HG03095 (cell line): ENCODE data around the gene C1orf74.
"Not testable (repeated sequence)": the region's sequence is repeated elsewhere in the genome, so short reads cannot be mapped to it uniquely, and the experiment has no call there.

Experiments
- ATAC-seq: cut with Tn5 transposase; IDR thresholded peaks from one replicate; pipeline ENCODE4 v1.9.1; 2021; ENCODE audit warnings: moderate library complexity; ENCODE audit not compliant: unreplicated experiment

C1orf74 gene

GRCh38 chr1:209805875-209806760 is 21.8 kb upstream of the C1orf74 start, which contains the start of gene IRF6:
Gene IRF6 (minus strand): TSS chr1:209806142. CDS start chr1:209801413, 4,729 bp downstream.
- peak; percentile 96 for ATAC-seq

GRCh38 chr1:209805341-209805781 is 21.0 kb upstream of the C1orf74 start:
- no peak for ATAC-seq

DNA sequence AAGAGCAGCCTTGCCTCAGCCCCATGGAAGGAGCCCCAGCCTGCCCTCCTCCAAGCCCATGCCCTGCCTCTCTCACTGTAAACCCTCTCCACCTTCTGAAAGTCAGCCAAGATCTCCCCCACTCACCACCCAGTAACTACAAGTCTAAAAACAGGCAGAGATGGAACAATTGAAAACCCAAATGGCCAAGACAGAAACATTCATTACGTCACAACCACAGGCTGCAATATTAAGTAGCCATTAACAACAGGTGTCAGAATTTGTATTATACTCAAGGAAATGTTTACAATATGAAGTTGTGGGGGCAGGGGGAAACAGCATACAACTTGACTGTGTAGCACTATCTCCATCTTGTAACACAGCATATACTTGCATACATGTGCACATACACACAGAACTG is 19.2 kb upstream of the C1orf74 start:
- no peak for ATAC-seq

GRCh38 chr1:209802780-209803152 is 18.4 kb upstream of the C1orf74 start:
- ATAC-seq, result no peak

- no peak for ATAC-seq
These were observed 17.9 kb upstream of the C1orf74 start for GRCh38 chr1:209802117-209802779.

DNA sequence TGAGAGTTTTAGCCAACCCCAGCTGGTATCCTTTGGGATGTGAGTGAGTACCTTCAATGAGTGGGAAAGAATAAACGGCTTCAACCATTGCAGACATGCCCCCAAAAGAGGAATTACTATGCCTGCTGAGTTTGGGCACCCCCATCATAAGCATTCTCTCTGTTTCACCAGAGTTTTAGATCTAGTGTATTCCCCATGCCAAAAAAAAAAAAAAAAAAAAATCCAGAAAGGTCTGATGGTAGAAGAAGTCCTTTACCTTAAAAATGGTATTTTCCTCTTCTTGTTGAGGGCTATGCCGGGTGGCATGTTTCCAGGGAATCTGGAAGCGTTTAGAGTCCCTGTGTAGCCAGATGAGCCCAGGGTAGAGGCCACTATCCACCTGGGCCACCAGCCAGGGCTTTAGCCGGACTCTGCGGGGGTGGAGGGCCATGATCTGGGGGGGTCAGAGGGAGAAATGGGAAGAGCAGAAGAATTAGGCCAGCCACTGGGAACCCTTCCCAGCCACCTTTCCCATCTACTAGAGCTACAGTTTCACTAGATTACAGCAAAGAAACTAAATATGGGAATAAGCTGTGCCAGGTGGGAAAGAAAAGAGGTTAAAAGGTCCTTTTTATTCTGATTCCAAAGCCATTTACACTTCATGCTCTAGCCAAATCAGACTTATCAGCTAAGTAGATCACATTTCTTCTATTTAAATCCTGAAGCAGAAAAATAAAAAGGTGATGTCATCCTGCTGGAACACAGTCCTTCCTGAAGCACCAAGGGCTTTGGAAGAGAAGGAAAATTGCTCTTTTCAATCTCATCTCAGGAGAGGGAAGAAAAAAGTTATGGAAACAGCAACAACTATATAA is 16.9 kb upstream of the C1orf74 start:
- ATAC-seq, result no peak

DNA sequence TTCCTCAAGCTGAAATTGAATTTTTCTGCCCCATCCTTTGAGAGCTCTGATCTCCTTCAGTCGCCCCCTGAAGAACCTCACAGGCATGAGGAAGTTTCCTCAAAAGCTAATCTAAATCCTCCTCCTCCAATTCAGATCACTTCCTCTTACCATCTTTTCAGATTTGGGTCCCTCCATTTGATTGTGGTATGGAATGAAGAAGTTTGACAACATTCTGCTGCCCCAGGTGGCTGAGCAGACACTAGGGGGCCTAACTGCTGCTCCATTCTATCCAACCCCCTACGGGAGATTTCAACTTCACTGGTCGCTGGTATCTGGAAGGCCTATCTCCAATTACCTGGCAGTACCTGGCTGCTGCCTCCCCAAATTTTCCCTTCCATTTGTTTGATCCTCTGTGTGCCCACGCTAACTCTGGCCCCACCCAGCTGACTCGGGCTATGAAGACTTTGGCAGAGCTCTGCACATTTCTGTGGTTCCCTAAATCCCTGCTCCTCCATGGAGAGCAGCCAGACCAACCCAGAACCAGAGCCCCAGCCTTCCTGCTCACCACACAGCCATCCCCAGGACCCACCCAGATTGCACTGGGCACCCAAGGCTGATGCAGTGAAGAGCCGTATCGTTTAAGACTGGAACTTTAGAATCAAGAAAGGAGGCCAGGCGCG is 13.8 kb upstream of the C1orf74 start:
- no peak for ATAC-seq

DNA sequence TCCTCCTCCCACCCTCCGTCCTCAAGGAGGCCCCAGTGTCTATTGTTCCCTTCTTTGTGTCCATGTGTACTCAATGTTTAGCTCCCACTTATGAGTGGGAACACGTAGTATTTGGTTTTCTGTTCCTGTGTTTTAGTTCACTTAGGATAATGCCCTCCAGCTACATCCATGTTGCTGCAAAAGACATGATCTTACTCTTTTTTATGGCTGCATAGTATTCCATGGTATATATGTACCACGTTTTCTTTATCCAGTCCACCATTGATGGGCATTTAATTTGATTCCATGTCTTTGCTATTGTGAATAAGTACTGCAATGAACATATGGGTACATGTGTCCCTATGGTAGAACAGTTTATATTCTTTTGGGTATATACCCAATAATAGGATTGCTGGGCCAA is 9.4 kb upstream of the C1orf74 start:
- ATAC-seq, result not testable (repeated sequence)

DNA sequence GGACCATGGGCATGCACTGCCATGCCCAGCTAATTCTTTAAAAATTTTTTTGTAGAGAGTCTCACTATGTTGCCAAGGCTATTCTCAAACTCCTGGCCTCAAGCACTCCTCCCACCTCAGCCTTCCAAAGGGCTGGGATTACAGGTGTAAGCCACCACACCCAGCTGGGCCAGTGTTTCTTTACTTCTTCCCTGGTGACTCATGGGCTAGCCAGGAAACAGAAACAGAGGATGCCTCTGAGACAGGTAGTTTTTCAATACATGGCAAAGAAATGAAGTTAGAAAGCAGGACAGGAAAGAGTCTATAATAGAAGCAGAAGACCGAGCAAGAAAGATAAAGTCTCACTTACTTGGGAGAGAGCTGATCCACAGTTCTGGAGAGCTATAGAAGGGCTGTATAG is 7.6 kb upstream of the C1orf74 start:
- no peak for ATAC-seq

- ATAC-seq, result no peak
These were observed 6.2 kb upstream of the C1orf74 start for GRCh38 chr1:209790286-209791193.

GRCh38 chr1:209789245-209789644 is 4.9 kb upstream of the C1orf74 start:
- no peak for ATAC-seq

DNA sequence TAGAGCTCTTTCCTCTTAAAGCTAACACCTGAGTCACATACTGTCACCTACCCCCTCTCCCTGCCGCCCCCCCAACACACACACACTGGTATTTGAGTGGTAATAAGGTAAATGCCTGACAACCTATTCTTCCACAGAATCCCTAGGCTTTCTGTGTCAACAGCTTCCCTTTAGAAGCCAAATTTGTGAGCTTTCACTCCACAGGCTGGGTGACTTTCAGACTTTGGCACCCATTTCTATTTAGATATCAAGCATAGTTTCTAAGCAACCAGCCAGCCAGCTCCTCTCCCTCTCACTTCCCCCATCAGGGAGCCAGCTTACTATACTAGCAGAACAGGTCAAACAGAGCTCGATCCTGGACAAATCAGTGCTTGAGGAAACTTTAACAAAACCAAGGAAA is 3.2 kb upstream of the C1orf74 start:
- no peak for ATAC-seq

DNA sequence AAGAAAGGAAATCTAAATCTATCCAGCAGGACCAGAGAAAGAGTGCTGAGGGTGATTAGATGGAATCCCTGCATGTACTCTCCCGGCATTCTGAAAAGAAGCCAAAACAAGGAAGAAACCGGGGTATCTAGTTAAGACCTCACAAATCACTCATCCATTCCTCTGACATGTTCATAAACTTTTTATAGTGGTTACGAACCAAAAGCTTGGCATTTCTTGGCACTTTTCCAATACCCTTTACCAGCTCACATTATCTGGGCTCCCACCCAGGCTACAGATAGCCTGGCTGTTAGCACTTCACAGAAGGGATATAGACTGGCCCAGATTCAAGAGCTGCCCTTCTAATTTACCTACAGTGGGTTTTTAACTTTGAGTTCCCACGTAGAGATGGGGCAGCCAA is 1.8 kb upstream of the C1orf74 start:
- no peak for ATAC-seq

DNA sequence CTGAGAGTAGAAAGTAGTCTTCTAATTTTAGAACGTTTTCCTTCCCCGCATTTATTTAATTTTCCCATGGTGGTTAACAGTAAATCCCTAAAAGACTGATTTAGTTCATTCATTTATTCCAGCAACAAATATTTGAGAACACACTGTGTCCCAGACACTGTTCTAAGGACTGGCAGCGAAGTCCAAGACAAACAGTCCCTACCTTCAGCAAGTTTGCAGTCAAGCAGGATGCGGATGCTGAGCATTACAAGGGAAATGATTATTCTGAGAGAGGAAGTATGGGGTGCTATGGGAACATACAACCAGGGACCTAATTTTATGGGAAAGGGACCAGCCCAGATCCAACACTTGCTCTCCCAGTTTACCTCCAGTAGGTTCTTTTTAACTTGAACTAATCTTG is 1.2 kb upstream of the C1orf74 start:
- ATAC-seq, result no peak

DNA sequence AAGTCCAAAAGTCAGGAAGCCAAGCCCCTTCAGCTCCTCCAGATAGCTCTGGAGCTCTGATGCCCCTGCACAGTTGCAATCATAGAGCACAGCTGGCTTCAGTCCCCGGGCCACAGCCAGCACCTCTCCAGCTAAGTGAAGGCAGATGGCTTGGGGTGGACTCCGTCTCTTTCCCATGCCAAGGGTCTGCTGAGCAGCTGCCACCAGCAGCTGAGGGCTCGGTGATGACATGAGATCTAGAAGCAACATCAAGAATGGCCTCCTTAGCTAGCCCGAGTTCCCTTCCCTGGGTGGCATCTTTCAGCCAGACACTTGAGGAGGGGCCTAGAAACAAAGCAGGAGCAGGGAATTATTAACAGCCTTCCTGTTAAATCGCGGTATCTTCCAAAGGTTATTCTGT is 973 bp downstream of the C1orf74 start:
- ATAC-seq, result no peak

DNA sequence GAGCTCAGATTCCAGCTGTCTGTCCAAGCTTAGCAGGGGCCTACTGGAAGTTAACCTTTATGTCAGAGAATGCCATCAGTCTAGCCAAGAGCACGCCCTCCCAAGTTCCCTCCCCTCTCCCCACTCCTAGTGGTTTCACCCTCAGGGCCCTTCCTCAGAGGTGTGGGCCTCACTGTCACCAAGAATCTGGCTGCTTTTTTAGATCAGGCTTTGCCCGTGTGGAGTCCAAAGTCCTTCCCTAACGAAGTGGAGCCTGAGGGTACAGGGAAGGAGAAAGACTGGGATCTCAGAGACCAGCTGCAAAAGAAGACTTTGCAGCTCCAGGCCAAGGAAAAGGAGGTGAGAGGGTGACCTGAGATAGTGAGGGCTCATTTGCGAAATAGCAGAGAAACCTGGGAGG is 4.1 kb downstream of the C1orf74 start:
- no peak for ATAC-seq

DNA sequence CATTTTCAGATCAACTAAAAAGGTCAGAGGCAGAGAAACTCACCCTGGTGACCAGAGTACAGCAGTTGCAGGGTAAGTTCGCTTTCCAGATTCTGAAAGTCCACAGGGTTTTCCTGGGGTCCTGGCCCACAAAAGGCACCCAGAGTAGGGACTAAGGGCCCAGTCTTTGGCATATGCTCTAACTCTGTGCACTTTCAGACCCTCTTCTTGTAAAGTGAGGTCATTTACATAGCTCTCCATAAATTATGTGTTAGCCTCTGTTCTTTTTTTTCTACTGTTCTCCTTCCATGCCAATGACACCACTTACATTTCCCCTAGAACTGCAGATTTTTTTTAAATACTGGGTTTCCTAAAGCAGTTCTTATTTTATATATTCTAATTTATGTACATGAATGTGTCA is 6.3 kb downstream of the C1orf74 start:
- no peak for ATAC-seq

- no peak for ATAC-seq
These were observed 6.8 kb downstream of the C1orf74 start for GRCh38 chr1:209777587-209777986.

- no peak for ATAC-seq
These were observed 8.7 kb downstream of the C1orf74 start for GRCh38 chr1:209775678-209776077.

- peak; percentile 61 for ATAC-seq
These were observed 9.8 kb downstream of the C1orf74 start for GRCh38 chr1:209774592-209774991.
